Measurements from ENCODE around the gene TRIP10. TPM values are rescaled to one million over a fixed set of nuclear protein-coding genes. Genes with fewer than 3 reads are reported as not detected.
"Not testable (repeated sequence)": the region's sequence is repeated elsewhere in the genome, so short reads cannot be mapped to it uniquely, and the experiment has no call there.

Gene TRIP10
- total and polyA plus RNA-seq, 8 donors = 30.1 to 111 (median 66.8) TPM

DNA sequence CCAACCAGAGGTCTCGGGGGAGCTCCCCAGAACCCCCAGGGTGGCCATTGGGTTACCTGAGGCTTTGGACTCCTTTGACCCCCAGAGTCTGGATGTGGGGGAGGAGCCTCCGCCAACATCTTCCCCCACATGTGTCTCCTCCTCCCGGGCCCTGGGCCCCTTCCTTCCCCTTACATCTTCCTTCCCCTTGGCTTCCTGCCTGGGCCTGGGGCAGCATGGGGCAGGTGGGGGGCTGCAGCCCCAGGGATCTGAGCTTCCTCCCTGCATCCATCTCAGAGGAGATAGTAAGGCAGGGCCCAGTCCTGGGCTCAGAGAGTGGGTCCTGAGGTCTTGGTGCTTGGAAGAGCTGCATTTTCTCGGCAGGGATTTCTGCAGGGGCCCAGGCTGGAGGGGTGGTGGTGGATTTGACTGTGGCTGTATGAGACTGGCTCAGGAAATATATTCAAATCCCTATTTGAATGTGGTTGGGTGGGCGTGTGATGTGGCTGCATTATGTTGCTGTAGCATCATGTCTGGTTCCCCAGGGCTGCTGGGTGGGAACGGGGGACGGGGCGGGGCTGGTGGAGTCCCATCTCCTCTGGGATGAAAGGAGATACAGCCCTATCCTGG is 33.9 kb downstream of the TRIP10 start:
- Histone ChIP-seq H3K4me3 (peak overlapping the region; percentile 39 to 60 (median 48)), H3K4me1 (peaks cover 0 to 20% (median 0%) of the 10 kb centered on the region in 4 donors), H3K27ac (peak overlapping the region in 4 of 5 donors; percentile 46 to 87 (median 64)), H3K9me3 (no peaks in the 10 kb centered on the region), H3K27me3 (no peaks in the 10 kb centered on the region), H3K36me3 (no peaks in the 10 kb centered on the region)
- WGBS, 5 donors = 29 to 64% (median 45%) methylated on average over 4 to 8 of the region's 8 CpGs
- TF ChIP-seq POLR2AphosphoS5 (IDR thresholded peaks at IDR 0.05) (no peak), POLR2A (IDR thresholded peaks at IDR 0.05) (no peak), EP300 (IDR thresholded peaks at IDR 0.05) (no peak), CTCF (IDR thresholded peaks at IDR 0.05) (no peak)
- intact Hi-C loops (cut with DNase I; ENCODE audit: low total_unique reads) = no loop called here
- peak; percentile 39 to 40 for DNase-seq

- Histone ChIP-seq H3K4me1 (peaks cover 0 to 15% (median 0%) of the 10 kb centered on the region in 4 donors), H3K4me3 (no peak overlapping the region), H3K36me3 (no peaks in the 10 kb centered on the region), H3K9me3 (no peaks in the 10 kb centered on the region), H3K27ac (no peak overlapping the region), H3K27me3 (no peaks in the 10 kb centered on the region)
- intact Hi-C loops (cut with DNase I; ENCODE audit: low total_unique reads) = no loop called here
- TF ChIP-seq EP300 (IDR thresholded peaks at IDR 0.05) (no peak), POLR2AphosphoS5 (IDR thresholded peaks at IDR 0.05) (no peak), CTCF (IDR thresholded peaks at IDR 0.05) (no peak), POLR2A (IDR thresholded peaks at IDR 0.05) (no peak)
- 68 to 85% (median 77%) methylated on average over 10 to 11 of the region's 11 CpGs for WGBS, 5 donors
- peak in 1 of 2 donors; percentile 34 for DNase-seq
Measured at GRCh38 chr19:6774821-6775707, 35.6 kb downstream of the TRIP10 start.

- H3K27ac ChIP-seq; intact Hi-C loops (cut with DNase I; ENCODE audit: low total_unique reads); DNase-seq; H3K4me3 ChIP-seq; H3K27me3 ChIP-seq; H3K36me3 ChIP-seq; H3K9me3 ChIP-seq: not testable (repeated sequence)
- peaks cover 0 to 17% (median 2%) of the 10 kb centered on the region in 4 donors for H3K4me1 ChIP-seq
Measured at GRCh38 chr19:6776045-6776444, 36.6 kb downstream of the TRIP10 start.

- Histone ChIP-seq H3K4me1 (peaks cover 0 to 24% (median 3%) of the 10 kb centered on the region in 4 donors), H3K4me3 (no peak overlapping the region), H3K27ac (no peak overlapping the region), H3K36me3 (no peaks in the 10 kb centered on the region), H3K9me3 (no peaks in the 10 kb centered on the region), H3K27me3 (no peaks in the 10 kb centered on the region)
- DNase-seq = no peak
- intact Hi-C loops (cut with DNase I; ENCODE audit: low total_unique reads) = no loop called here
- WGBS, 5 donors = 83 to 93% (median 89%) methylated on average over 4 of the region's 4 CpGs
- TF ChIP-seq EP300 (IDR thresholded peaks at IDR 0.05) = no peak
- TF ChIP-seq POLR2A (IDR thresholded peaks at IDR 0.05) = no peak
- TF ChIP-seq POLR2AphosphoS5 (IDR thresholded peaks at IDR 0.05) = no peak
- no peak for TF ChIP-seq CTCF (IDR thresholded peaks at IDR 0.05)
Measured at GRCh38 chr19:6776999-6777398, 37.5 kb downstream of the TRIP10 start.
